ENCODE measurements around the gene CFAP43.

CFAP43 gene

DNA sequence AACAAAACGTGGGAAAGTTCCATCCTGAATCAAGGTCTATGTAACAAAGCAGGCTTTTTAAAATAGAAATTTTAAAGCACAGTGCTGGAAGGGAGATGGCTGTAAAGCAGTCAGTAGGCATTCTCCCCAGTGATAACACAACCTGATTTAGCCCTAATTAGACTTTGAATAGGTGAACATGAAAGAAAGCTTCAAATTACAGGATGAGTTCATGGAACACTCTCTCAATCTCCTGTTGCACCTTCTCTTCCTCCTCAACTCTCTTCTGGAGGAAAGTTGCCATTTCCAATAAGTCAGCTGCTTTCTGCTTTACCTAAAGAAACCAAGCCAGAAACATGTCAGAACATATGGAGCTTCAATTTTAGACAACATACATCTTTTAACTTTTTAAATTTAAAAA, 90.1 kb downstream of the CFAP43 start:
- Histone ChIP-seq H3K4me3 (ENCODE audit: low read length) (no peak overlapping the region), H3K27me3 (ENCODE audit: control insufficient read depth, insufficient read depth, low read length) (no peaks in the 10 kb centered on the region), H3K9me3 (ENCODE audit: control insufficient read depth, insufficient read depth, low read length) (no peaks in the 10 kb centered on the region), H3K27ac (ENCODE audit: low read length) (no peak overlapping the region), H3K36me3 (ENCODE audit: control insufficient read depth, insufficient read depth, low read length) (no peaks in the 10 kb centered on the region), H3K4me1 (ENCODE audit: control insufficient read depth, insufficient read depth, low read length) (no peaks in the 10 kb centered on the region)
- DNase-seq (ENCODE audit: low read depth, low spot score), result no peak
- no CpG with 5 or more reads among the region's 1 CpG for WGBS (ENCODE audit: insufficient coverage, insufficient read length)

GRCh38 chr10:104139221-104139620, 92.9 kb downstream of the CFAP43 start:
- DNase-seq (ENCODE audit: low read depth, low spot score), result no peak
- H3K36me3 ChIP-seq (ENCODE audit: control insufficient read depth, insufficient read depth, low read length), result no peaks in the 10 kb centered on the region
- no CpG with 5 or more reads among the region's 5 CpGs for WGBS (ENCODE audit: insufficient coverage, insufficient read length)
- no peaks in the 10 kb centered on the region for H3K27me3 ChIP-seq (ENCODE audit: control insufficient read depth, insufficient read depth, low read length)
- no peak overlapping the region for H3K27ac ChIP-seq (ENCODE audit: low read length)
- H3K4me3 ChIP-seq (ENCODE audit: low read length), result no peak overlapping the region
- no peaks in the 10 kb centered on the region for H3K4me1 ChIP-seq (ENCODE audit: control insufficient read depth, insufficient read depth, low read length)
- H3K9me3 ChIP-seq (ENCODE audit: control insufficient read depth, insufficient read depth, low read length), result no peaks in the 10 kb centered on the region

DNA sequence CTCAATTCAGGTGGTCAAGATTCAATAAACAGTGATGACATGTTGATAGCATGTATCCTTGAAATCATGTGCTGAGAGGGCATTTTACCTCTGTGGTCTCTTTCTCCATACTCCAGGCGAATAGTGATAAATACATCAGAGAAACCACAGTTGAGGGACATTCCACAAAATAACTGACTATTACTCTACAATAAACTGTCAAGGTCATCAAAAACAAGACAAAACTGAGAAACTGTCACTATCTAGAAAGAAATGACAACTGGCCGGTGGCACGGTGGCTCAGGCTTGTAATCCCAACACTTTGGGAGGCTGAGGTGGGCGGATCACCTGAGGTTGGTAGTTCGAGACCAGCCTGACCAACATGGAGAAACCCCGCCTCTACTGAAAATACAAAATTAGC, 94.0 kb downstream of the CFAP43 start:
- WGBS (ENCODE audit: insufficient coverage, insufficient read length), result no CpG with 5 or more reads among the region's 6 CpGs

DNA sequence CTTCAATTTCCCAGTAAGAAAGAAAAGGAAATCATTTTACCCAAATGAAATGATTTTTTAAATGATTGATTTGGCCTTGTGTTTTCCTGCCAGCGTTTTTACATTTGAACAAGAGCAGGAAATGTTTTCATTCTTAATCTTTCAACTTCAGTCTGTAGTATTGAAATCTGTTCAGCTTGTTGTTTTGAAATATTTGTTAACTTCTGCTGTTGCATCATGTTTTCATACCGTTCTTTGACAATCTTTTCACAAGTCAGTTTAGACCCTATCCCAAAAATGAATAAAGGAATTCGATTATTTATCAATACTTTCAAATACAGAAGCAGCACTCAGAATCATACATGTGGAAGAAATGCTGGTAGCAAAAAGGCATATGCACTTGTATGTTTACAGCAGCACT, 102.1 kb downstream of the CFAP43 start:
- H3K4me3 ChIP-seq (ENCODE audit: low read length), result no peak overlapping the region
- H3K4me1 ChIP-seq (ENCODE audit: control insufficient read depth, insufficient read depth, low read length), result no peaks in the 10 kb centered on the region
- H3K9me3 ChIP-seq (ENCODE audit: control insufficient read depth, insufficient read depth, low read length), result no peaks in the 10 kb centered on the region
- no peak for DNase-seq (ENCODE audit: low read depth, low spot score)
- no peak overlapping the region for H3K27ac ChIP-seq (ENCODE audit: low read length)
- H3K27me3 ChIP-seq (ENCODE audit: control insufficient read depth, insufficient read depth, low read length), result no peaks in the 10 kb centered on the region
- H3K36me3 ChIP-seq (ENCODE audit: control insufficient read depth, insufficient read depth, low read length), result no peaks in the 10 kb centered on the region
- WGBS (ENCODE audit: insufficient coverage, insufficient read length), result no CpG with 5 or more reads among the region's 3 CpGs

More for the DNA sequence above, 94.0 kb downstream of the CFAP43 start:
- no peaks in the 10 kb centered on the region for H3K9me3 ChIP-seq (ENCODE audit: control insufficient read depth, insufficient read depth, low read length)
- no peak overlapping the region for H3K4me3 ChIP-seq (ENCODE audit: low read length)
- H3K4me1 ChIP-seq (ENCODE audit: control insufficient read depth, insufficient read depth, low read length), result no peaks in the 10 kb centered on the region
- H3K27ac ChIP-seq (ENCODE audit: low read length), result no peak overlapping the region
- no peaks in the 10 kb centered on the region for H3K36me3 ChIP-seq (ENCODE audit: control insufficient read depth, insufficient read depth, low read length)
- no peaks in the 10 kb centered on the region for H3K27me3 ChIP-seq (ENCODE audit: control insufficient read depth, insufficient read depth, low read length)
- DNase-seq (ENCODE audit: low read depth, low spot score), result no peak

DNA sequence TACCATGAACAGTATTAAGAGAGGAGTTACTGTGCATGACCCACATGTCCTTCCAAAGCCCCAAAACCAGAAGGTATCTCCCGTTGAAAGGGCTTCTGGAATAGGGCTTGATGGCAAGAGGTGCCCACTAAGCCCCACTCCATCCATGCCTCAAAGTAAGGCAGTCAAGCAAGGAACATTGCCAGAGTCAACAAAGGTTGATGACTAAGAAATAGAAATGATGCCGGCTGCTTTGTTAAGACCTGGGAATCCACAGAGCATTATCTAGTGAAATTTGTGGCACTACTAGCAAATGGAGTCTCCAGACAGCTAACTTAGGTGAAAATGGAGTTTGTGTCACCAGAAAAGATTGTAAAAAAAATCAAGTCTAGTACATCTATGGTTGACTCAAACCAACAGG, 104.0 kb downstream of the CFAP43 start:
- no peak overlapping the region for H3K27ac ChIP-seq (ENCODE audit: low read length)
- no peaks in the 10 kb centered on the region for H3K9me3 ChIP-seq (ENCODE audit: control insufficient read depth, insufficient read depth, low read length)
- H3K4me3 ChIP-seq (ENCODE audit: low read length), result no peak overlapping the region
- no peaks in the 10 kb centered on the region for H3K36me3 ChIP-seq (ENCODE audit: control insufficient read depth, insufficient read depth, low read length)
- no peak for DNase-seq (ENCODE audit: low read depth, low spot score)
- H3K4me1 ChIP-seq (ENCODE audit: control insufficient read depth, insufficient read depth, low read length), result no peaks in the 10 kb centered on the region
- WGBS (ENCODE audit: insufficient coverage, insufficient read length), result no CpG with 5 or more reads among the region's 2 CpGs
- H3K27me3 ChIP-seq (ENCODE audit: control insufficient read depth, insufficient read depth, low read length), result no peaks in the 10 kb centered on the region

- no peak for DNase-seq (ENCODE audit: low read depth, low spot score)
- Histone ChIP-seq H3K4me3 (ENCODE audit: low read length) (no peak overlapping the region), H3K9me3 (ENCODE audit: control insufficient read depth, insufficient read depth, low read length) (no peaks in the 10 kb centered on the region), H3K27ac (ENCODE audit: low read length) (no peak overlapping the region), H3K27me3 (ENCODE audit: control insufficient read depth, insufficient read depth, low read length) (no peaks in the 10 kb centered on the region), H3K4me1 (ENCODE audit: control insufficient read depth, insufficient read depth, low read length) (no peaks in the 10 kb centered on the region), H3K36me3 (ENCODE audit: control insufficient read depth, insufficient read depth, low read length) (no peaks in the 10 kb centered on the region)
- no CpG with 5 or more reads among the region's 2 CpGs for WGBS (ENCODE audit: insufficient coverage, insufficient read length)
These were observed 104.8 kb downstream of the CFAP43 start for GRCh38 chr10:104127411-104127810.

DNA sequence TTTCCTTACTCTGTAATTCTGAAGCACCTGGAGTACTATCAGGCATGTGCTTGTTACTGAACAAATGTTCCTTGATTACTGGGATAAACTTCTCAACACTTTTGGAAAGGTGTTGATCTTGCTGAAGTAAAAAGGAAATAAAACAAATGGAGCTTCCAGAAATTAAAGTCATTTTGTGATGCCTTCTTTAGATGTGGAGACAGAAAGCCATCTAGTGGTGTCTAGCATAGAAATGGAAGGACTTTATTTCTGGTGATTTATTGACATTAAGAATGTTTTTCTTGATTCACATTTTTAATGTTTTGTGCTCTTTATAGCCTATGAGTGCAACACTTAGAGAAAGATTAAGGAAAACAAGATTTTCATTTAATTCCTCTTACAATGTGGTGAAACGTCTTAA, 108.8 kb downstream of the CFAP43 start:
- no peak overlapping the region for H3K4me3 ChIP-seq (ENCODE audit: low read length)
- no peak for DNase-seq (ENCODE audit: low read depth, low spot score)
- no CpG with 5 or more reads among the region's 1 CpG for WGBS (ENCODE audit: insufficient coverage, insufficient read length)
- no peaks in the 10 kb centered on the region for H3K27me3 ChIP-seq (ENCODE audit: control insufficient read depth, insufficient read depth, low read length)
- no peak overlapping the region for H3K27ac ChIP-seq (ENCODE audit: low read length)
- no peaks in the 10 kb centered on the region for H3K9me3 ChIP-seq (ENCODE audit: control insufficient read depth, insufficient read depth, low read length)
- no peaks in the 10 kb centered on the region for H3K36me3 ChIP-seq (ENCODE audit: control insufficient read depth, insufficient read depth, low read length)
- H3K4me1 ChIP-seq (ENCODE audit: control insufficient read depth, insufficient read depth, low read length), result no peaks in the 10 kb centered on the region; the same call in 1 of the 2 replicates

GRCh38 chr10:104122225-104123107, 109.7 kb downstream of the CFAP43 start:
- Histone ChIP-seq H3K9me3 (ENCODE audit: control insufficient read depth, insufficient read depth, low read length) (no peaks in the 10 kb centered on the region), H3K27ac (ENCODE audit: low read length) (no peak overlapping the region), H3K36me3 (ENCODE audit: control insufficient read depth, insufficient read depth, low read length) (no peaks in the 10 kb centered on the region), H3K4me1 (ENCODE audit: control insufficient read depth, insufficient read depth, low read length) (no peaks in the 10 kb centered on the region; the same call in 1 of the 2 replicates), H3K4me3 (ENCODE audit: low read length) (peak overlapping the region; percentile 81; the same call in 1 of the 2 replicates), H3K27me3 (ENCODE audit: control insufficient read depth, insufficient read depth, low read length) (no peaks in the 10 kb centered on the region)
- no CpG with 5 or more reads among the region's 23 CpGs for WGBS (ENCODE audit: insufficient coverage, insufficient read length)
- no peak for DNase-seq (ENCODE audit: low read depth, low spot score)

GRCh38 chr10:104121485-104122224, 110.5 kb downstream of the CFAP43 start, which contains the start of gene SFR1:
Gene SFR1 (plus strand): TSS chr10:104122171. CDS start chr10:104122184, 13 bp downstream.
- Histone ChIP-seq H3K27me3 (ENCODE audit: control insufficient read depth, insufficient read depth, low read length) (no peaks in the 10 kb centered on the region), H3K27ac (ENCODE audit: low read length) (no peak within 1 kb of the TSS), H3K36me3 (ENCODE audit: control insufficient read depth, insufficient read depth, low read length) (no peaks in the 10 kb centered on the region), H3K4me3 (ENCODE audit: low read length) (peak within 1 kb of the TSS; percentile 81; the same call in 1 of the 2 replicates), H3K9me3 (ENCODE audit: control insufficient read depth, insufficient read depth, low read length) (no peaks in the 10 kb centered on the region), H3K4me1 (ENCODE audit: control insufficient read depth, insufficient read depth, low read length) (no peaks in the 10 kb centered on the region; the same call in 1 of the 2 replicates)
- no CpG with 5 or more reads among the region's 67 CpGs for WGBS (ENCODE audit: insufficient coverage, insufficient read length)
- DNase-seq (ENCODE audit: low read depth, low spot score), result peak; percentile 92

GRCh38 chr10:104120903-104121484, 111.2 kb downstream of the CFAP43 start:
- Histone ChIP-seq H3K27ac (ENCODE audit: low read length) (no peak overlapping the region), H3K27me3 (ENCODE audit: control insufficient read depth, insufficient read depth, low read length) (no peaks in the 10 kb centered on the region), H3K4me1 (ENCODE audit: control insufficient read depth, insufficient read depth, low read length) (no peaks in the 10 kb centered on the region; the same call in 1 of the 2 replicates), H3K9me3 (ENCODE audit: control insufficient read depth, insufficient read depth, low read length) (no peaks in the 10 kb centered on the region), H3K36me3 (ENCODE audit: control insufficient read depth, insufficient read depth, low read length) (no peaks in the 10 kb centered on the region), H3K4me3 (ENCODE audit: low read length) (peak overlapping the region; percentile 50; the same call in 1 of the 2 replicates)
- DNase-seq (ENCODE audit: low read depth, low spot score), result peak; percentile 61
- no CpG with 5 or more reads among the region's 28 CpGs for WGBS (ENCODE audit: insufficient coverage, insufficient read length)
